Daoy (cell line): ENCODE results near the gene APOA1. TPM values are rescaled to one million over a fixed set of nuclear protein-coding genes. Genes with fewer than 3 reads are reported as not detected.
"Not testable (repeated sequence)": the region's sequence is repeated elsewhere in the genome, so short reads cannot be mapped to it uniquely, and the experiment has no call there.

Source experiments
- DNase-seq: peaks from one replicate; pipeline ENCODE4 v3.0.0-alpha.2; 2015; ENCODE audit warnings: low read depth
- total RNA-seq: library from RNA; depleted of rRNA; stranded (reverse); fragments of >200 nt; shearing (Covaris generic); gene quantifications from 2 replicates; pipeline ENCODE4 v1.2.3, GENCODE V29; 2014

APOA1 gene
- total RNA-seq, 1 experiment from 2014 or later, result 0.11 TPM

DNA sequence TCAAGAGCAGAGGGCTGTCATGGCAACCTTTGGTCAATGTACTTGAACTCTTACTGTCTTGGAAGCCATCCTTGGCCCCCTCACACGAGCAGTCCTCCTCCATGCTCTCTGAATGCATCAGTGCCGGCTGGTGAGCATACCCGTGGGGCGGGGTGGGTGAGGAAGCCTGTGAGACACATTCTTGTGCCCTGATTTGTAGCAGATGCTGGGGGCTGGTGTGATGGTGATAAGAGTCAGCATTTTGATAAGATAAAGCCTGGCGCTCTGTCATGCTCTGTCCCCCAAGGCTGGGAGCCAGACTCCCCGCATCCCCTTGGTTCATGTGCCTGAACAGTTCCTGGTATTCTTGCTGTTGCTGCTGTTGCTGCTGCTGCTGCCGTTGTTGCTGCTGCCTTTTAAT is 20.5 kb upstream of the APOA1 start:
- DNase-seq, result no peak

- DNase-seq, result no peak
These were observed 19.9 kb upstream of the APOA1 start for GRCh38 chr11:116857316-116857715.

DNA sequence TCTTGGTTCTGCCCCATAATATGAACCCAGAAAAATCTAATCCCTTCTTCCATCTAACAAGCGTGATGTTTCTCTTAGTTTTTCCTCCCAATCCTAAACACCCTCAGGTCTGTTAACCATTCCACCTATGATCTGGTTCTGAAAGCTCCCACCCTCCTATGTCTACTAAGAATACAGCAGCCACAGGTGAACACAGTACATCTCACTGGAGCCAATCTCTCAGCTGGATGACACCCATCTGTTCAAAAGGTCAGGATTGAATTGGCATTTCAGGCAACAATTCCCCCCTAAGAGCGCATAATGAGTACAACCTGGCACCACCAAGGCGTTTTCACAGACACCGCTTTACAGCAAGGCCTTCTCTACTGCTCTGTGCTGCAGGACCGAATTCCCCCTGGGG is 19.0 kb upstream of the APOA1 start:
- no peak for DNase-seq

DNA sequence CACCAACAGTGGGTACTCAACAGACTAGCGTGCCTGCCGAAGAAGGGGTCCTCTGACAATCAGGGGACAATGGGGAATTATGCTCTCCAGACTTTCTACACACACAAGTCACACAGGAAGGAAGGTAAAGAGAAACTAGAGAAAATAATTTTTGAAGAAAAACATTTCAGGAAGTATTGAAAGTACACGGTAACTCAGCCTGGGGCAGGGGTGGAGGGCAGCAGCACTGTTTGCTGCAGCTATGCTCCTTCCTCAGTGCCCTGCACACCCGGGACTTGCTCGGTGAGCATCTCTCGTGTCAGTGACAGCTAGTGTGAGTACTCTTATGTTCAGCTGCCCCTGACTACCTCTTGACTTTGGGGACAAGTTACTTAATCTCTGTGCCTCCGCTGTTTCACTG is 18.0 kb upstream of the APOA1 start:
- DNase-seq, result no peak

- peak; percentile 93 for DNase-seq
These were observed 16.1 kb upstream of the APOA1 start for GRCh38 chr11:116853461-116854073.

- peak; percentile 23 for DNase-seq
These were observed 15.0 kb upstream of the APOA1 start for GRCh38 chr11:116852261-116853031.

DNA sequence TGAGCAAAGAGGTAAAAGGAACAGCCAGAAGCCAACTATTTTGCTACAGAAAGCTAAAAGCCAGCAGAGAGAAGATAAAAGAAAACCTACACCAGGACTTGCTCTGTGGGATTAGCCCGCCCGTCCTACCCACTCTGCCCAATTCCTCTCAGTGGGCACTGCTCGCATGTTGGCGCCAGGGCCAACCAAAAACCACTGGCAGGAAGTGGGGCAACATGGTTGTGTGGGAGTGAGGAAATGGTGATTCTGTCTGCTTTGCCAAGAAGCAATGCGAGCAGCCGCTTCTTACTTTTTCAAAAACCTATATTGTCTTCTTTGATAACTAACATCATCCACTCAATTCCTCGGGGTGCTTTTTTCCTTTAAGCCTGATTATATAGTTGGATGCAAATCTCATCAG is 14.2 kb upstream of the APOA1 start:
- DNase-seq, result peak; percentile 59

- no peak for DNase-seq
These were observed 12.1 kb upstream of the APOA1 start for GRCh38 chr11:116849486-116849885.

GRCh38 chr11:116849060-116849459 is 11.6 kb upstream of the APOA1 start:
- DNase-seq, result no peak

- DNase-seq, result no peak
These were observed 10.2 kb upstream of the APOA1 start for GRCh38 chr11:116847612-116848011.

DNA sequence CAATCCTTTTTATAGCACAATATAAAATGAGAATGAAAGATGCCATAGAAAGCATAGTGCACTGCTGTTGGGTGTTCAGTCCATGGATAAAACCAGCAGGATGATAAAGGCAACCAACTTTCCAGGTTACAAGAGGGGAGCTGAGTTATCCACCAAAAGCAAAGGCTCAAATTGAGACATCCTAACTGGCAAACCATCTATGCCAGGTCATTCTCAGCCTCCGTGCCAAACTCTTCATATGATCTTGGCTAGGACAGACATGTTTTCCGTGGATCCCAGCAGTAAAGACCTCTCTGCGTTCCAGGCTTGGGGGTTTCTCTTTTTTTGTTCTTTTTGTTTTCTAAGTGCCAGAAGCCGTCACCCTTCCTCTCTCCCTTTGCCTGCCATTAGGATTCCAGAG is 7.3 kb upstream of the APOA1 start:
- no peak for DNase-seq

GRCh38 chr11:116843661-116844060 is 6.2 kb upstream of the APOA1 start:
- DNase-seq, result no peak

GRCh38 chr11:116842909-116843308 is 5.5 kb upstream of the APOA1 start:
- no peak for DNase-seq

DNA sequence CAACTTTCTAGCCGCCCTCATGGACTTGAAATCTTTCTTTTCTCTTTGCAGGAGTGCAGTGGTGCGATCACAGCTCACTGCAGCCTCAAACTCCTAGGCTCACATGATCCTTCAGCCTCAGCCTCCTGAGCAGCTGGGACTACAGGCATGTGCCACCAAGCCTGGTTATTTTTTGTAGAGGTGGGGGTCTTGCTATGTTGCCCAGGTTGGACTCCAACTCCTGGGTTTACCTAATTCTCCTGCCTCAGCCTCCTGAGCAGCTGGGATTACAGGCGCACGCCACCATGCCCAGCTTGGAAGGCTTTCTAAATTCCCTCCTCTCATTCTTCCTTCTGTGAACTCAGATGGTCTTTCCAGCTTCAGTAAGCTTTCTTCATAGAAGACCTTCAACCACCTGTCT is 4.7 kb upstream of the APOA1 start:
- DNase-seq, result no peak

DNA sequence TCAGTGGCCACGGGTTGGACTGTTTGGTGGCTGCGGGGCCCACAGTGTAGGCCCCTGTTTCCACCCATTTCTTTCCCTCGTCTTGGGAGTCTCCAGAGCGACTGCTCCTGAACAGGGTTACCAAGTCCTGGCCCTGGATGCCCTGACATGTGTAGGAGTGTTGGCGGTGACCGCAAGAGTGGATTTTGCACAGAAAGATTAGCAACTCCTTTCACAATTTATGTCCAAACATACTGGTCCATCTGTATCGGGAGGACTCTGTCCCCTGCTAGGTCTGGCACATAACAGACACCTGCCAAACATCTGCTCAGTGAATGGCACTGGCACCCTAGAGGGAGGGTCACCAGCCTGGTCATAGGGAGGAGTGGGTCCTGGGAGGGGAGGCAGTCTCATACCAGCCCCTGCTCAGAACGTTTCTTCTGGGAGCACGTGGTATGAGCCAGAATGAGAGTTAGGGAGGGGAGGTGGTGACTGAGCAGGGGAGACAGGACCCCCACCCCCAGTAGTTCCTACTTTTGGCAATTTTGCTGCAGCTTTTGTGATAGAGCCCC is 3.4 kb upstream of the APOA1 start:
- no peak for DNase-seq

GRCh38 chr11:116840224-116840745 is 2.9 kb upstream of the APOA1 start:
- DNase-seq, result no peak

GRCh38 chr11:116838321-116839084 is 1.1 kb upstream of the APOA1 start:
- no peak for DNase-seq

DNA sequence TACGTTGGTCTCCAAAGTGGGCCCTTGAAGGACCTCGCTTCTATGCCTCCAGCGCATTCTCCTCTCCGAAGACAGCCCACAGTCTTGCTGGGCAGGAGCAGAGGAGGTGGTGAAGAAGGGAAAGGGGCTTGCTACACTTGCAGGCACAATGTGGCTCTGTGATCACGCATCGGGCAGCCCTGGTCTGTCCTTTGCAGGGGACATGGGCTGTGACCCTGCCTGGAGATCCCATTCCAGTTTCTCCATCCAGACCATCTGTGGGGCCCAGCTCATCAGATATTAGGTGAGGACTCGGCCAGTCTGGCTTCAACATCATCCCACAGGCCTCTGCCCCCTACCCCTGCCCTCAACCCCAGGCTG is 810 bp downstream of the APOA1 start:
- DNase-seq, result no peak

GRCh38 chr11:116835791-116836631 is 1.4 kb downstream of the APOA1 start:
- peak; percentile 91 for DNase-seq

DNA sequence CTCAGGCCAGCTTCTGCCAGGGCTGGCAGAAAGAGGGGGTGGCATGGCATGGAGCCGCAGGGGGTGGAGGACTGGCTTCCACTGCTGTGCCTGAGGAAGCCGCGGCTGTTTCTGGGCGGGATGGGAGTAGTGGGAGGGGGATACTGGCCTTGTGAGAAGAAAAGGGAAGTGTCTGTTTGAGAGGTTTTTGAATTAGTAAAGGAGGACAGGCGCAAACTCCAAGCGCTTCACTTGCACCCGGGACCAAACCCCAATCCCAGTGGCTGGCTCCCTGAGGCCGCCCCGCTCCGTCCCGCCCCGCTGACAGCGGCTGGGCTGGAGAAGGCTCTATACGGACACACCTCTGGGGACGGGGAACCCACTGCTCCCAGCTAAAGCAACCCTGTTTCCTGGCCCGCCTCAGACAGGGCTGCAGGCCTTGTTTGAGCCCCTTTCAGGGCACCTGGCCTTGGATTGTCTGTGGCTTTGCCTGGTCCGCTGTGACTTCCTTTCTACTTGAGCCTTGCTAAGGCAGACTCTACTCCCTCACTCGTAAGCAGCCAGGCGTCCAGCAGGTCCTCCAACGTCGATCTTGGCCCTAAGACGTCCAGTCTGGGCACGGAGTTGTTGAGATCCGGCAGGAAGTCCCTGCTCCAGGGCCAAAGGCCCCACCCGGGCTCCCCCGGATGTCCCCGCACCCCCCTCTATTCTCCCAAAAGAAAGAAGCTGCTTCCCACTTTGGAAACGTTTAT is 2.2 kb downstream of the APOA1 start:
- DNase-seq, result no peak

GRCh38 chr11:116834535-116835041 is 2.8 kb downstream of the APOA1 start:
- not testable (repeated sequence) for DNase-seq
